T-cell (primary cell): Measurements from ENCODE around the gene TIPARP. TPM values are rescaled to one million over a fixed set of nuclear protein-coding genes. Genes with fewer than 3 reads are reported as not detected.

Experiments used
- ATAC-seq, 4 experiments: fragments of 200-7000 bp in 3 of 4; fragments of 150-1000 bp in 1 of 4; cut with Tn5 transposase; replicated peaks in 1 of 4; 1 replicate in 3 of 4; 2 replicates in 1 of 4; pipeline ENCODE4 v1.10.0; 2021; ENCODE audit warnings: moderate library complexity in 3 of 4, mild to moderate bottlenecking in 2 of 4, moderate number of reproducible peaks in 1 of 4
- CTCF ChIA-PET, 2 donors: fragments of 300-600 bp; sonication (Branson Sonifier 250); formaldehyde crosslinking; loops; one replicate each; lab custom pipeline; 2022; ENCODE audit warnings: antibody characterized with exemption in 2 of 2; lab: Charles Lee
- POLR2A ChIA-PET, 2 donors: fragments of 300-600 bp; sonication (Branson Sonifier 250); formaldehyde crosslinking; loops; one replicate each; lab custom pipeline; 2022; ENCODE audit warnings: antibody characterized with exemption in 2 of 2; lab: Charles Lee
- DNase-seq, 35 experiments: peaks; one replicate each; pipeline versions ENCODE4 v3.0.0 to v3.0.0-alpha.2; 2013 to 2023
- H3K27ac ChIP-seq: one replicate; pipeline ENCODE4 v1.5.1; 2013; ENCODE audit warnings: low read length
- H3K27me3 ChIP-seq, 2 experiments: replicated peaks in 1 of 2; 1 replicate in 1 of 2; 2 replicates in 1 of 2; pipeline versions ENCODE4 v1.6.1 to v1.7.0; 2013; ENCODE audit warnings: low read length in 1 of 2, mixed read lengths in 1 of 2; ENCODE audit not compliant: control insufficient read depth in 2 of 2, insufficient read depth in 2 of 2; ENCODE audit errors: extremely low read depth in 1 of 2
- H3K36me3 ChIP-seq, 2 donors: 1 replicate in 1 of 2; 2 replicates in 1 of 2; pipeline versions ENCODE4 v1.6.1 to v1.7.0; 2013; ENCODE audit warnings: low read length in 1 of 2; ENCODE audit not compliant: control insufficient read depth in 2 of 2, insufficient read depth in 1 of 2; ENCODE audit errors: extremely low read depth in 1 of 2
- H3K4me1 ChIP-seq, 2 experiments: 1 replicate in 1 of 2; 2 replicates in 1 of 2; pipeline versions ENCODE4 v1.6.1 to v1.7.0; 2013; ENCODE audit warnings: low read length in 2 of 2, mixed read lengths in 1 of 2; ENCODE audit not compliant: insufficient read depth in 2 of 2, control insufficient read depth in 1 of 2; ENCODE audit errors: extremely low read depth in 1 of 2
- H3K4me3 ChIP-seq, 2 donors: 1 replicate in 1 of 2; 2 replicates in 1 of 2; pipeline versions ENCODE4 v1.5.1 to v1.7.0; 2013; ENCODE audit warnings: mild to moderate bottlenecking in 2 of 2, low read length in 1 of 2, moderate library complexity in 1 of 2; ENCODE audit not compliant: control insufficient read depth in 1 of 2; ENCODE audit errors: extremely low read depth in 1 of 2
- H3K9me3 ChIP-seq: 2 replicates; pipeline ENCODE4 v1.7.0; 2013
- H3K27ac Mint-ChIP-seq, 2 donors: one replicate each; pipeline ENCODE4 v1.8.0; 2020 to 2021; ENCODE audit warnings: mild to moderate bottlenecking in 2 of 2, mixed read lengths in 2 of 2
- H3K27me3 Mint-ChIP-seq, 2 donors: one replicate each; pipeline ENCODE4 v1.8.0; 2021 to 2022; ENCODE audit warnings: mixed read lengths in 2 of 2
- H3K36me3 Mint-ChIP-seq: one replicate; pipeline ENCODE4 v1.8.0; 2021; ENCODE audit warnings: mixed read lengths
- H3K4me1 Mint-ChIP-seq, 3 donors: one replicate each; pipeline ENCODE4 v1.8.0; 2020 to 2022; ENCODE audit warnings: mixed read lengths in 3 of 3, mild to moderate bottlenecking in 1 of 3
- H3K4me3 Mint-ChIP-seq, 3 donors: one replicate each; pipeline ENCODE4 v1.8.0; 2020 to 2022; ENCODE audit warnings: mild to moderate bottlenecking in 3 of 3, mixed read lengths in 3 of 3, moderate library complexity in 3 of 3
- H3K9me3 Mint-ChIP-seq, 3 donors: one replicate each; pipeline ENCODE4 v1.8.0; 2020 to 2022; ENCODE audit warnings: mixed read lengths in 3 of 3
- WGBS: methylation state at CpG from one replicate; pipeline ENCODE4 v1.1.5; 2013; ENCODE audit warnings: missing lambda C conversion rate; ENCODE audit not compliant: insufficient coverage; 5-methylcytosine and 5-hydroxymethylcytosine counted together
- total RNA-seq, 35 experiments: library from RNA in 6 of 35; stranded (reverse) in 6 of 35; fragments of 120-200 nt in 1 of 35; gene quantifications; one replicate each; pipeline versions ENCODE4 v1.2.1 to v1.2.4 and lab custom pipeline; 2013 to 2026

TIPARP gene
- total RNA-seq, 5 donors from 2014 or later (not counting 1 experiment from before 2014, with no cell fraction given) = 78.8 to 124 (median 110) TPM

GRCh38 chr3:156726456-156726855, 52.1 kb downstream of the TIPARP start:
- H3K9me3 Mint-ChIP-seq = no peaks in the 10 kb centered on the region
- no peaks in the 10 kb centered on the region for H3K36me3 Mint-ChIP-seq

GRCh38 chr3:156727519-156728205, 53.3 kb downstream of the TIPARP start:
- DNase-seq = no peak
- H3K4me1 ChIP-seq = no peaks in the 10 kb centered on the region
- Mint-ChIP-seq H3K9me3 (no peaks in the 10 kb centered on the region), H3K27me3 (no peaks in the 10 kb centered on the region), H3K4me3 (no peak overlapping the region), H3K27ac (no peak overlapping the region), H3K4me1 (no peaks in the 10 kb centered on the region), H3K36me3 (no peaks in the 10 kb centered on the region)
- WGBS = no CpG with 5 or more reads among the region's 3 CpGs
- H3K27me3 ChIP-seq = no peaks in the 10 kb centered on the region
- POLR2A ChIA-PET = interaction anchor here in 1 of 2 donors (0.6 kb wide), 1 partner anchor 17 kb away, joined by 4 read pairs; no protein-coding TSS in a partner anchor
- H3K4me3 ChIP-seq = no peak overlapping the region
- CTCF ChIA-PET = no interaction called here
- H3K36me3 ChIP-seq = no peaks in the 10 kb centered on the region
- no peak overlapping the region for H3K27ac ChIP-seq
- H3K9me3 ChIP-seq = no peaks in the 10 kb centered on the region
- ATAC-seq = peak in 2 of 4 experiments; percentile 20 to 27

More at GRCh38 chr3:156726456-156726855, 52.1 kb downstream of the TIPARP start:
- no CpG with 5 or more reads among the region's 1 CpG for WGBS
- Histone ChIP-seq H3K27me3 (no peaks in the 10 kb centered on the region), H3K36me3 (no peaks in the 10 kb centered on the region), H3K27ac (no peak overlapping the region), H3K4me3 (no peak overlapping the region), H3K9me3 (no peaks in the 10 kb centered on the region), H3K4me1 (no peaks in the 10 kb centered on the region)
- Mint-ChIP-seq H3K27ac (no peak overlapping the region), H3K27me3 (no peaks in the 10 kb centered on the region), H3K4me3 (no peak overlapping the region), H3K4me1 (no peaks in the 10 kb centered on the region)
- ChIA-PET CTCF (no interaction called here), POLR2A (interaction anchor here in 1 of 2 donors (0.5 kb wide), 1 partner anchor 34 kb away, joined by 3 read pairs; no protein-coding TSS in a partner anchor)
- ATAC-seq = no peak
- DNase-seq = no peak

- no peak overlapping the region for H3K27ac Mint-ChIP-seq
- 71% methylated on average over 4 of the region's 7 CpGs for WGBS
- no peak overlapping the region for H3K4me3 ChIP-seq
- no peaks in the 10 kb centered on the region for H3K27me3 Mint-ChIP-seq
- DNase-seq = no peak
- H3K36me3 Mint-ChIP-seq = no peaks in the 10 kb centered on the region
- no peaks in the 10 kb centered on the region for H3K9me3 ChIP-seq
- no peak overlapping the region for H3K4me3 Mint-ChIP-seq
- H3K4me1 ChIP-seq = no peaks in the 10 kb centered on the region
- no peak for ATAC-seq
- H3K4me1 Mint-ChIP-seq = no peaks in the 10 kb centered on the region
- no peak overlapping the region for H3K27ac ChIP-seq
- no peaks in the 10 kb centered on the region for H3K27me3 ChIP-seq
- no peaks in the 10 kb centered on the region for H3K36me3 ChIP-seq
- POLR2A ChIA-PET = interaction anchor here in 1 of 2 donors (0.6 kb wide), 1 partner anchor 18 kb away, joined by 4 read pairs; no protein-coding TSS in a partner anchor
- CTCF ChIA-PET = no interaction called here
- no peaks in the 10 kb centered on the region for H3K9me3 Mint-ChIP-seq
Measured at GRCh38 chr3:156728267-156728985, 54.0 kb downstream of the TIPARP start.

- 94% methylated on average over 2 of the region's 2 CpGs for WGBS
Measured at GRCh38 chr3:156729460-156730179, 55.2 kb downstream of the TIPARP start.

GRCh38 chr3:156731813-156732212, 57.4 kb downstream of the TIPARP start:
- no peak overlapping the region for H3K4me3 Mint-ChIP-seq
- Histone ChIP-seq H3K27me3 (no peaks in the 10 kb centered on the region), H3K27ac (no peak overlapping the region), H3K9me3 (no peaks in the 10 kb centered on the region), H3K36me3 (no peaks in the 10 kb centered on the region), H3K4me3 (no peak overlapping the region), H3K4me1 (no peaks in the 10 kb centered on the region)
- no peaks in the 10 kb centered on the region for H3K4me1 Mint-ChIP-seq
- ChIA-PET POLR2A (no interaction called here), CTCF (no interaction called here)
- peaks cover 3% of the 10 kb centered on the region for H3K36me3 Mint-ChIP-seq
- DNase-seq (no peak), ATAC-seq (no peak)
- H3K27me3 Mint-ChIP-seq = no peaks in the 10 kb centered on the region
- peaks cover 0 to 3% (median 0%) of the 10 kb centered on the region in 3 donors for H3K9me3 Mint-ChIP-seq
- no peak overlapping the region for H3K27ac Mint-ChIP-seq

More at GRCh38 chr3:156729460-156730179, 55.2 kb downstream of the TIPARP start:
- DNase-seq (no peak), ATAC-seq (no peak)
- no peaks in the 10 kb centered on the region for H3K36me3 ChIP-seq
- Mint-ChIP-seq H3K27ac (no peak overlapping the region), H3K27me3 (no peaks in the 10 kb centered on the region), H3K4me1 (no peaks in the 10 kb centered on the region), H3K9me3 (no peaks in the 10 kb centered on the region), H3K36me3 (no peaks in the 10 kb centered on the region), H3K4me3 (no peak overlapping the region)
- no peaks in the 10 kb centered on the region for H3K27me3 ChIP-seq
- no peak overlapping the region for H3K27ac ChIP-seq
- no peaks in the 10 kb centered on the region for H3K4me1 ChIP-seq
- no peaks in the 10 kb centered on the region for H3K9me3 ChIP-seq
- H3K4me3 ChIP-seq = no peak overlapping the region
- ChIA-PET POLR2A (no interaction called here), CTCF (no interaction called here)

GRCh38 chr3:156732261-156732660, 57.9 kb downstream of the TIPARP start:
- ATAC-seq (no peak), DNase-seq (no peak)
- Histone ChIP-seq H3K4me1 (no peaks in the 10 kb centered on the region), H3K36me3 (no peaks in the 10 kb centered on the region), H3K9me3 (no peaks in the 10 kb centered on the region), H3K4me3 (no peak overlapping the region), H3K27me3 (no peaks in the 10 kb centered on the region), H3K27ac (no peak overlapping the region)
- POLR2A ChIA-PET = no interaction called here
- no peaks in the 10 kb centered on the region for H3K27me3 Mint-ChIP-seq
- no peak overlapping the region for H3K27ac Mint-ChIP-seq
- WGBS = 20% methylated on average over 1 of the region's 6 CpGs
- H3K9me3 Mint-ChIP-seq = peaks cover 0 to 3% (median 0%) of the 10 kb centered on the region in 3 donors
- H3K4me1 Mint-ChIP-seq = no peaks in the 10 kb centered on the region
- H3K36me3 Mint-ChIP-seq = peaks cover 3% of the 10 kb centered on the region
- no peak overlapping the region for H3K4me3 Mint-ChIP-seq
- CTCF ChIA-PET = interaction anchor here in 1 of 2 donors (1.1 kb wide), 1 partner anchor 8 kb away, joined by 3 read pairs; no protein-coding TSS in a partner anchor
